ENCODE results near the gene PIAS1. TPM values are rescaled to one million over a fixed set of nuclear protein-coding genes. Genes with fewer than 3 reads are reported as not detected.
"Not testable (repeated sequence)": the region's sequence is repeated elsewhere in the genome, so short reads cannot be mapped to it uniquely, and the experiment has no call there.

PIAS1 gene
- total RNA-seq, 1 donor from 2014 or later: 12.7 TPM

GRCh38 chr15:68183616-68184315 is 129.7 kb downstream of the PIAS1 start:
- DNase-seq (ENCODE audit: low read depth in 2 of 2): no peak

- DNase-seq (ENCODE audit: low read depth in 2 of 2): no peak
Observed at GRCh38 chr15:68184616-68185480, 130.7 kb downstream of the PIAS1 start.

GRCh38 chr15:68186671-68187397 is 132.7 kb downstream of the PIAS1 start:
- peak in 1 of 2 donors; percentile 34 for DNase-seq (ENCODE audit: low read depth in 2 of 2)

- peak; percentile 59 to 89 for DNase-seq (ENCODE audit: low read depth in 2 of 2)
Observed at GRCh38 chr15:68187559-68187958, 133.4 kb downstream of the PIAS1 start.

- no peak for DNase-seq (ENCODE audit: low read depth in 2 of 2)
Observed at GRCh38 chr15:68188647-68189046, 134.5 kb downstream of the PIAS1 start.

- no peak for DNase-seq (ENCODE audit: low read depth in 2 of 2)
Observed at GRCh38 chr15:68190048-68190447, 135.9 kb downstream of the PIAS1 start.

GRCh38 chr15:68191555-68191954 is 137.4 kb downstream of the PIAS1 start:
- DNase-seq (ENCODE audit: low read depth in 2 of 2): no peak

GRCh38 chr15:68192117-68192516 is 138.0 kb downstream of the PIAS1 start:
- DNase-seq (ENCODE audit: low read depth in 2 of 2): no peak

- DNase-seq (ENCODE audit: low read depth in 2 of 2): no peak
Observed at GRCh38 chr15:68192804-68193486, 138.8 kb downstream of the PIAS1 start.

GRCh38 chr15:68195336-68196112 is 141.4 kb downstream of the PIAS1 start:
- DNase-seq (ENCODE audit: low read depth in 2 of 2): no peak

- DNase-seq (ENCODE audit: low read depth in 2 of 2): no peak
Observed at GRCh38 chr15:68196445-68197169, 142.5 kb downstream of the PIAS1 start.

- DNase-seq (ENCODE audit: low read depth in 2 of 2): no peak
Observed at GRCh38 chr15:68197170-68197492, 143.0 kb downstream of the PIAS1 start.

- DNase-seq (ENCODE audit: low read depth in 2 of 2): no peak
Observed at GRCh38 chr15:68197661-68198437, 143.7 kb downstream of the PIAS1 start.

GRCh38 chr15:68199340-68199739 is 145.2 kb downstream of the PIAS1 start:
- DNase-seq (ENCODE audit: low read depth in 2 of 2): no peak

- DNase-seq (ENCODE audit: low read depth in 2 of 2): no peak
Observed at GRCh38 chr15:68200016-68200861, 146.1 kb downstream of the PIAS1 start.

GRCh38 chr15:68201153-68201878 is 147.2 kb downstream of the PIAS1 start:
- DNase-seq (ENCODE audit: low read depth in 2 of 2): no peak

GRCh38 chr15:68201879-68202261 is 147.8 kb downstream of the PIAS1 start:
- DNase-seq (ENCODE audit: low read depth in 2 of 2): no peak

- DNase-seq (ENCODE audit: low read depth in 2 of 2): not testable (repeated sequence)
Observed at GRCh38 chr15:68202994-68203393, 148.9 kb downstream of the PIAS1 start.

Data from lung microvascular endothelial cell (primary cell).